ENCODE results near the gene ESR1.

GRCh38 chr6:151813858-151814257 is 6.4 kb downstream of the ESR1 start:
- TF ChIP-seq CTCF (IDR thresholded peaks at IDR 0.05; ENCODE audit: low read depth, low read length, poor library complexity, severe bottlenecking) (no peak), EZH2phosphoT487 (IDR thresholded peaks at IDR 0.05; ENCODE audit: borderline replicate concordance, low read length) (no peak)

Data from DOHH2 (cell line).